GM21447 (cell line): Measurements from ENCODE around the gene XCR1.

ENCODE experiments used
- ATAC-seq: cut with Tn5 transposase; IDR thresholded peaks from one replicate; pipeline ENCODE4 v1.9.1; 2021; ENCODE audit not compliant: unreplicated experiment

The XCR1 gene

DNA sequence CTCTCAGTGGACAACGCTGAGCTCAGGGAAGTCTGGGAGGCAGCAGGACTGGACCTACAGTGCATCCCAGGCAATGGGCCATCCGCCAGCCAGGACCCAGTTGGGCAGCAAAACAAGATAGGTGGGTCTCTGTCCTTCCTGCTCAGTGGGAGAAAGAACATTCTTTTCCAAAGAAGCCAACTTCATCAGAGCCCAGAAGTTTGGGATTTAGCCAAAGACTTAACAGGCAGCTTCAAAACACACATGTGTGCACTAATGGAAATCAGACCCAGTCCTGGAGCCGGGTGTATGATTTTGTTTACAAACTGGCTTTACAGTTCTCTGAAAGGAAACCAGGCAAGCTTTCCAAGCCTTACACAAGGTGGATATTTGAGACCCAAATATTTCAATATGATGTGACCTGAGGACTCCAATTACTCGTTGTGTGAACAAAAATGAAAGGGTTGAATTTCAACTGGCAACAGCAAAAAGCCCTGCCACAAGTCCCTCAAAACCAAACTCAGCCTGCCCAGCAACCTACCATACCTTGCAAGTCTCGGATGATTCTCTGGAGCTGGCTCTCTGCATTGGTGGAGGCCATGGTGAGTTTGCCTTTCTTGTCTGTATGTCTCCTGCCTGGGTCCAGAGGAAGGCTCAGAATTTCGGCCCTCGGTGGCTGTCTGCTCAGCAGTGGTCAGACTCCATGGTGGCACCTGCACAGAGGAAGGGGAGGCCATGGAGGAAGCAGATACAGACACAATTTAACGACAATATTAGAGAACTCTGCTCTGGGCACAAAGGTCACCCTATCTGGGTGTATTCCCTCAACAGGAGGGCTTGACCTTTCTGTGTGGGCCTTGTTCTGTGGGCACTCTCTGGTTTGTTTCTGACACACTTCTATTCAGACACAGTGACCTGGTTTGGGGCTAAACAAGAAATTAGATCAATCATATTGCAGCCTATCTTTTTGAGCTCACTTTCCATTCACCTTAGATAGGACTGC lies 42.7 kb downstream of the XCR1 start:
- no peak for ATAC-seq

DNA sequence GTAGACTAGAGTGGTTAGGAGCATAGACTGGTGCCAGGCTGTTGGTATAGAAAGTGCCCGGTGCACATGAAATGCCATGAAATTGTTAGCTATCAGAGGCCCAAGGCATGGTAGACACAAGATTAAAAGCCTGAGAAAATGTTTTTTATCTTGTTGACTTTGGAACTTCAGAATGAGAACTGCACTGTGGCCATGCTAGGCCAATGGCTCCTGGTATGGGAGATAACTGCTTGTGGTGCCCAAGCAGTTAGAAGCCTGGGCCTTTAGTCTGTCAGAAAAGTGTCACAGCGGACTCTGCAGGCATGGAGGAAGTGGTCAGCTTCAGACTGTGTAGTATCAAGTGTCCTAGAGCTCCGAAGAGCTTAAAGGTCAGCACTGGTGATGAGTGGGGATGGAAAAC lies 43.5 kb downstream of the XCR1 start:
- ATAC-seq: no peak

DNA sequence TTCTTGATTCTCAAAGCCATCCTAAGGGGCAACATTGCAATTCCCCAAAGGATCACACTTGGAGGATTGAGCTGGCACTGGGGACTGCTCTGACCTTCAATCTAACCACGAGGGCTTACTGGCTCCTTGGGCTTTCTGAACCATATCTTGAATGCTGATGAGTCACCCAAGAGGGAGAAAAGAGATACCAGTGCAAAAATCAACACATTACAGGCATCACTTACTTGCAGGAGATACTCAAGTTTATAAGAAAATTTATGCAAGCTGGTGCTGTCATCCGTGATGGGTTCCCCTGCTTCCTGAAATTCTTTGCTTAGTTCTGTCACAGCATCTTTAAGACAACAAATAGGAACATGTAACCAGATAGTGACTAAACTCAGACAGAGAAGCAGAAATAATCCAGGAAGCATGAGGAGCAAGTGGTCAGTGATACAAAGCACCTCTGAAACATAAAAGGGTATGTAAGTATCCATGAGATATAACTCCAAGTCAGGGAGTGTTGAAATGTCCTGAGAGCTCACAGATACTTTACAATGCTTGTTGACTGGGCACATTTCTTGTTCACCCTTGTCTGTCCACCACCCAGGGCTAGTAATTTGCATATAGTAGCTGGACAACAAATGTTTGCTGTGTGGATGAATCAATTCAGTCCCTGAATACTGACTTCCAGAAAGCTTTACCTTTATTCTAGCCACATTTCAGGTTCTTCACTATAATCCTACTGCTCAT lies 45.8 kb downstream of the XCR1 start:
- ATAC-seq: no peak

DNA sequence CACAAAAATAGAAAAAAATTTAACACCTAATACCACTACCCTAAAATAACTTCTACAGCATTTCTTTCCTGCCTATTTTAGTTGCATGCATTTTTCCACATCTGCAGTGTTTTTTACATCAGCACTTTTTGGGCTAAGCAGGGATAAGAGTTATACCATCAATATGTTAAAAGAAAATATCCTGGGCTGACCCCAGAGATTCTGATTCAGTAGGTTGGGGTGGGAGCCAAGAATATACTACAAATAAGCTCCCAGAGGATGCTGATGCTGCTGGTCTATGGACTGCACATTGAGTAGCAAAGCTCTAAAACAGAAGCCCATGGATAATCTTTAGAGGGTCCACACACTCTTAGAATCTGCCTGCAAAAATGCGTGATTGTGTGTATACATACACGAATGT lies 46.5 kb downstream of the XCR1 start:
- ATAC-seq: no peak

DNA sequence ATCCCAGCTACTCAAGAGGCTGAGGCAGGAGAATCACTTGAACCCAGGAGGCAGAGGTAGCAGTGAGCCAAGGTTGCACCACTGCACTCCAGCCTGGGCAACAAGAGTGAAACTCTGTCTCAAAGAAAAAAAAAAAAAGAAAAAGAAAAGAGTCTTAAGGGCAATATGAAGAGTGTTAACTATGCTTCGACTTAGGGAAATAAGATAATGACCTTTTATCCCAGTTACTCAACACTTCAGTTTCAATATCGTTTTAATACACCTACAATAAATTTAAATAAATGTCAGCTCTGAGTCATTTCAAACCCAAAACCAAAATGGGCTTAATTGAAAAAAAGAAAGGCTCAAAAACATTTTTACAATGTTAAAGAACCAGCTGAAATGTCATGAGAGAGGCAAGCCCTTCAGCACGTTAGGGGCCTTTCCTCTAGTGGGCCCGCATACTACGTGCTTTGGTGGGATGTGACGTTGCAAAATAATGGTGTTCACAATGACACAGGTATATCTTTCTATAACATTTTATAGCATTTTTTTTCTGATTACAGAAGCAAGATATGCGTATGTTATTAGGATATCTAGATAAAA lies 47.0 kb downstream of the XCR1 start:
- ATAC-seq: no peak

DNA sequence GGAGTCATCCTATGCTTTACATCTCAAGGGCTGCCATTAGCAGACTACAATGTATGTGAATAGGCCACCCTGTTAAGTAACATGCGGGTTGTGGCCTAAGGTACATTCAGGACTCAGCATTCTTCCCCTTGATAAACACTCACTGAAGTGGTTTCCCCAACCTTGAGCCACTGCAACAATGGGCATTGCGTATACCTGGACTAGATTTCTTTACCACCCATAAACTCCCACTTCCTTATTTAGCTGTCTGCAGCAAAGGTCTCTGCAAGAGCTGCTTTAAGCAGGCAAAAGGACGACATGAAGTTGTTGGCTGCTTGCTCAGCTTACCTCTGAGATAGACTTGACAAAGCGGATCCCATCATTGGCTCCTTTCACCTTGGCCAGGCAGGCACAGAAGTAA lies 47.9 kb downstream of the XCR1 start:
- ATAC-seq: no peak

DNA sequence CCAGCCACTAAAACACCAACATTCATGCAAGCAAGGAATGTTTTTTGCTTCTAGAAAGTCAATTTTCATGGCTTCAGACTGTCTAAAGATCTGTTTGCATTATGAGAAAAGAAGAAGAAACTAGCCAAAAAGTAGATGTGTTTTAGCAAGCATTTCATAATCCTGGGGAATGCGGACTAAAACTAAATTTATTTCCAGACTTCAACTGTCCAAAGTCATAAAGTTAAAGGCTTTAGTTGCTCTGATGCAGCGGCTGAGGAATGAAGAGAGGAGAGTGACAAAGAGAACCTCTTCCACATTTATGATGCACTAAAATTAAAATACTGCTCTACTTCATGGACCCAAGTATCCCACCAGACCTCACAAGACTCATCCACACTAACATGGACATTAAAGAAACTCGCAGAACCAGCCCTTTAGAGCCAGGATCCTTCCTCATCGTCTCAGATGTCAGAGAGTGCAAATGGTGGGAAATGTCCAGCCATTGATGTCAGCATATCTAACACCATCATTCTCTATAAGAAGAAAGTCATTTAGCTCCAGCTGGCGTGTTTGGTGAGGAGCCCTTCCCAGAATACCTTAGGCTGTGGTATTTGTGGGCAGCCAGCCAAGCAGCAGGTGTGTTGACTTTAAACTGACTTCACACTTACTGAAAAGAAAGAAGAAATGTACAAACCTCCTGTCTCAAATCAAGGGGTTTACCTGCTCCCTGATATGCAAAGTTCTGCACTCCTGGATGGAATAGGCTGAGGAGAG lies 49.1 kb downstream of the XCR1 start:
- no peak for ATAC-seq

DNA sequence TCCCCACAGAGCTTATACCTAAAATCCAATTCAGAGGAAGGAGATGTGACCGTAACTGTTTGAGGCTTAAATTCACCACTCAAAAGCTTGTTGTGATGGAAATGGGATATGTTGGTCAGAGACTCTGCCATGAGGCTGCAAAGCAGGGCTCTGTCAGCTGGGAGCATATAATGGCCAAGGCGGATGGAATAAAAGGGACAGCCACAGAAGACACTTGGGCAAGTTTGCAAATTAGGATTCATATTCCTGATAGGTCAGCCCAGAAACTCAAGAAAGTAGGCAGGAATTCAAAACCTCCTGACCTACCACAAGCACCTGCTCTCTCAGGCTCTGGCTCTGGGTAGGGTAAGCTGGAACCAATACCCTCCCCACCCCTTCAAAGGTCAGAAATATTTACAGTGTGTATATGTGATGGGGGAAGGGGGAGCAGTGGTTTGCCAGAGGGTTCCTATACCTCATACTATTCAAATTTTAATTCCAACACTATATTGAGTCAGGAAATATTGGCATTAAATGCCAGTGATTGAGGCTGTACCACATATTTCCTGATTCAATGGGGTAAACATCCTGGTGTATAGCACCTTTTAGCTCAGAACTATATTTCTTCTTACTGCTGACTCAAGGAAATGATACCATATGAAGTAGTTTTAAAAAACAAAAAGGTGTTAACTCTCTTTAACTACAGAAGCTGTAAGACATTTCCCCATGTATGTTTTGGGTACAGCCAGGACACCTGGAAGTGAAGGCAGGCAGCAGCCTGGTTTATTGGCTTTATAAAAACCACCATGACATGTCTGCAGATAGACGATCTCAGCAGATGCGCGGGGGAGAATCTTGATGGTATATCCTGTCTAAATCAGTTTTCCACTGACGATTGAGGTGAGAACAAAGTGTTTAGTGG lies 50.8 kb downstream of the XCR1 start:
- ATAC-seq: no peak

DNA sequence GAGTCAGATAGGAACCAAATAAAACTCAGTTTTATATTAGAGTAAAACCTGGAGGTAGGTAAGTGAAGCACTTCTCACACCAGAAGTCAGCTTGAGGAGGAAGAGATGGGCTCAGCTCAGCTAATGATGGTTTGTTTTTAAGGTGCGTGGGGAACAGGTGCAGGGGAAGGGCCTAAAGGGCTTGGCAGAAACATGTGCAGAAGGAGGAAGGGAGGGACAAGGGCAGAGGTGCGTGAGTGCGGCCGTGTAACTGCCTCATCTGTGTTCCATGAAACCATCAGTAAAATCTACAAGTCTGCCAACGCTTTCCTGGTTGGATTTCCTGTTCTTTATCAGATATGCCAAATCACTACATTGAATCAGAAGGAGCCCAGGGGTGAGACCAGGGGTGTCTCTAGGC lies 51.6 kb downstream of the XCR1 start:
- no peak for ATAC-seq

DNA sequence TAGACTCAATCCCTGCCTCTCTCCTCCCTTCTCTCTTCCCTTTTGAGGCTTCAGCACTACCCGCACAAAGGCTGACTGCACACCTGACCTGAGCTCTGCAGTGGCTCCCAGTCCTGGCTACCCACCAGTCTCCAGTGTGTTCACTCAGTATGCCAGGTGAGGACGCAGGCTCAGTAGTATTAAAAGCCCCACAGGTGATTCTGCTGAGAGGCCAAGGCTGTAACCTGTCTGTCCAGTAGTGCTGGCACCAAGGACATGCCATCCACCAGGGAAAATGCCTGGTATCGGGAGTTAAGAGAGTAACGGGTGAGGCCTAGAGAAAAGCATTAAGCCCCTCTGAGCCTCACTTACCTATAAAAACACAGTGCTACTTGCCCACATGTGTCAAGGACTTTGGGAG lies 52.6 kb downstream of the XCR1 start:
- no peak for ATAC-seq

DNA sequence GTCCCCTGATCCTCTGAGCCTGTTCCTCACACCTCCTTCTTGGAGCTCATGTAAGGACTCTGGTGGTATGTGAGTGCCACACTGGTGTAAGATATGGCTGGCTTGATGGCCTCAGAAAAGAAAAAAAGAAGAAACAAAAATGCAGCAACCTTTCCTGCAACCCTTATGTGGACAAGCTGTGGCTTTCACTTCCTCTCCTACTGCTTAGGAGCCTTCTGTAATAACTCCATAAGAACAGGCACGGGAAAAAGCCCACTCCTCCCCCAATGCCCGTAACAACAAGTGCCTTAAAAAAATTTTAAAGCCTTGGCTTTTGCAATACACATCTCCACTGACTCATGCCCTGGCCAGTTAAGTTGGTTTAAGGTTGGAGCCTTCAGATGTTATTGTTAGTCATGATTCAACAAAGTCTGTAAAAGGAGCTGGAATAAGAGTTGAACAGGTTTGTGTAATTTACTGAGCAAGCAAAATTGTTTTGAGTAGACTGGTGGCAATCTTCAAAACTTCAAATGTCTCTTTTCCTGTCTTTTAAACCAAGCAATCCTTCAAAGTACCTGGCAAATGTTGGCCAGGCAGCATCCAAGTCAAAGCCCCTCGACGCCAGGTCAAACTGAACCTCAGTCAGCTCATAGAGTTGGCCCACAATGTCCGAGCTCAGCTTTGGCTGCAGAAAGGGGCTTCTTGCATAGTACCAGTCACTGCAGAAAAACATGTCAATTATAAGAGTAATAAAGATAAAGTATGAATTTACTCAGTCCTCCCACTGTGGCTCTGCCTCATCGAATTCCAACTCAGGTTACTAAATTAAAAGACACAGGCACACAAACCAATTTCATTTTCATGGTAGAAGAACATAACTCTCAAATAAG lies 54.5 kb downstream of the XCR1 start:
- peak; percentile 80 for ATAC-seq

DNA sequence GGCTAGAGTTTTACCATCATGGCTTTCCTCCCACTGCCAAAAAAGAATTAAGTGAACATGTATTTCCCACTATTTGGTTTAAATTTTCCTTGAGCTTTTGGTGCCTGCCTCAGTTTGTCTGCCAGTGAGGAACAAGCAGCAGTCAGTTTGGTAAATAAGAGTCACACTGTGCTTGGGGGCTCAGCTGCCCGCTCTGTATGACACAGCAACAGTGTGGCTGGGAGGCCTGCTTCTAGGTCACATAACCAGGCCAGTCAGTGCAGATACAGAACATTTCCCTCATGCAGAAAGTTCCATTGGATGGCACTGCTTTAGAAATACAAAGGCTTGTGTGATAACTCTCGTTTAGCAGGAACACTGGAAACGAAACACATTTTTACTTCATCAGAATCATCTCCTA lies 57.3 kb downstream of the XCR1 start:
- no peak for ATAC-seq

DNA sequence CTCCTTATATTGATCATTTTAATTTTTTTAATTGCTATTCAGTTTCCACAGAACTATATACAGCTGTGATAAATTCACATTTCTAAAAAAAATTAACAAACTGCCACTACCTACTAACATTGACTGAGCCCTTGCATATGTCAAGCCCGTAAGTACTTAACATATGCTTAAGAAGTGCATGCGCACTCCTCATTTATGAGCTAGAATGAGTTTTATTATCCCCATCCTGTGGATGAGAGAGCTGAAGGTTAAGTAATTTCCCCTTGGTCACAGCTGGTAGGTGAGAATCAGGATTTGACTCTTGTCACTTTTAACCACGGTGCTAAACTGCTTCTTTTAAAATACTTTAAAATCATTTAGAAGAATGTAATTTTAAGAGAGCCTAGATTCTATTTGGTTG lies 58.2 kb downstream of the XCR1 start:
- no peak for ATAC-seq

DNA sequence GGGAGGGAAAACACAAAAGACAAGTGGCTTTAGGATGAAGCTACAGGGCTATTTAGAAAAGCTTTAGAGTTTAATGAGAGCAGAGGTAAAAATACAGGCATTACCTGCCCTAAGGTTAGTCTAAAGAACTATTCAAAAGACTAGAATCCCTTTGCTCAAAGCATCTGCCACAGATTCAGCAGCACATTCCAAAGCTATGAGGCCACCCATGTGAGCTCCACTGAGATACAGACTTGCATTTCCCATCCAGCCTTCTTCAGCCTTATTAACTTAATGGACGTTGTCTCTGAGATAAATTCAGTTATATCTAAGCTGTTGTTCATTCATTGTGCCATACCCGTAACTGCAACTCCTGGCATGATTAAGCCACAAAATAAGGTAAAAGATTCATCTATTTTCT lies 58.6 kb downstream of the XCR1 start:
- no peak for ATAC-seq

DNA sequence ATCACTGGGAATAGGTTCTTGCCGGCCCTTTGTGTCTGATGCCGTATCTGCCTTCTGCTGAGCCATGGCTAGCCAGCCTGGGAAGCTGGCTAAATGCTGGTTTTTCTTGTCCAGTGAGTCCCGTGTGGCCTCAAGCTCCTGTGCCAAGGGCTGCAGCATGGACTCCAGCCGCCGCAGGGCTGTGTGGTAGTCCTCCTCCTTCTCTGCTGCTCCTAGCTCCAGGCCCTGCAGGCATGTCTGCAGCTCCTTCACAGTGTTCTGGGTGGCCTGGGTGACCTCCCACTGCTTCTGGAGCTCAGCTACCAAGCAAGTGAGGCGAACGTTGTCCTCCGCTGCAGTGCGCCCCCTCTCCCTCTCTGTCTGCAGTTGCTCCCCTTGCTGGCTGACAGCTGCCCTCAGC lies 59.1 kb downstream of the XCR1 start:
- ATAC-seq: no peak

DNA sequence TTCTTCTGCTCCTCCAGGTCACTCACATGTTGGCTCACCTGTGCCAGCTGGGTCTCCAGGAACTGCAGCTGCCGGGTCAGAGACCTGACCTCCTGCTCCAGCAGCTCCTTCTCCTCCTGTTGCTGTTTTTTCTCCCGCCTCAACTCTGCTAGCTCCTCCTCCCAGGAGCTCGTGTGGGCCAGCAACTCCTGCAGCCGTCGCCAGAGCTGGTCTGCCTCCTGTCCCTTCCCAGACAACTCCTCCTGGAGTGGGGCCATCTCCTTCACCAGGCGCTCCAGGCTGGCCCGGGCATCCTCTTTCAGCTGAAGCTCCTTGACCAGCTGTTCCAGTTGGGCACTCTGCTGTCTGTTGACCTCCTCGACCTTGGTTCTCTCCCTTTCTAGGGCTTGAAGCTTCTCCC lies 59.6 kb downstream of the XCR1 start:
- ATAC-seq: no peak
